Measurements from ENCODE around the gene PTPRR.

Gene PTPRR

DNA sequence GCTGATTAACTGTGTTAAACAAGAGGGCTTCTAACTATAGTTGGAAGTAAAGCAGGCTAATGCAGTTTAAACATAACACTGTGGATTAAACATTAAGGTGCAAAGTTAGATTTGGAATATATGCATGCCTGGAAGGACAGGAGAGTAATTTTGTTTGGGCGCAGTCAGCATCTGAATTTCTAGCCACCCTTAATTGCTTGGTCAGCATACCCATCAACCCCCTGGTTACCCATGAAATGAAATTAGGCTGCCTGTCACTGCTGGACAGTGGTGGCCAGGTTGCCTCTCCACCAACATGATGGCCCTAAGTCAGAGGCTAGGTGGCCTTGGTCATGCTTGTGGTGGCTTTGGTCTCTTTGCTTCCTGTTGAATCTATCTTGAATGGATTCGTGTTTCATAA is 253.3 kb downstream of the PTPRR start:
- no peak overlapping the region for H3K9ac ChIP-seq (ENCODE audit: low read depth, low read length)
- H3K4me3 ChIP-seq (ENCODE audit: low read length), result no peak overlapping the region
- no peaks in the 10 kb centered on the region for H3K27me3 ChIP-seq (ENCODE audit: control insufficient read depth, insufficient read depth, low read length)
- H3K4me2 ChIP-seq (ENCODE audit: low read length), result no peak overlapping the region
- no peaks in the 10 kb centered on the region for H3K36me3 ChIP-seq (ENCODE audit: insufficient read depth, low read length)
- no peaks in the 10 kb centered on the region for H3K9me3 ChIP-seq (replicated peaks; ENCODE audit: low read length)
- H3K4me1 ChIP-seq (ENCODE audit: control insufficient read depth, insufficient read depth, low read length), result no peaks in the 10 kb centered on the region

DNA sequence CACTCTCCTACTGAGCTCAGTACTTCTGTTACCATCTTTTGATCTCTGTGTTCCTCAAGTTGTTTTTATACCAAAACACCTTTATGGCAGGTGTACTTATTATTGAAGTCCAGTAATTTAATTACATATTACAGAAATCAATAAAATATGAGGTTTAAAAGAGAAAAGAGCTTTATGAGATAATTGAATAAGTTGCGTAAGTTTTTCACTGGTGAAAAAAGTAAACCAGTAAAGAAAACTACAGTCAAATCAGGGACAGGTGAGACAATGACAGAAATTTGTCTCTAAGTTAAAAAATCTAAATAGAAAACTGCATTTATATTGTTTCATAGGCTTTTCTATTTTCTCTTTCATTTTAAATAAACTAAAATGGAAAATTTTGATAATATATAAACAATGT is 254.2 kb downstream of the PTPRR start:
- H3K9me3 ChIP-seq (replicated peaks; ENCODE audit: low read length), result no peaks in the 10 kb centered on the region
- peaks cover 8% of the 10 kb centered on the region for H3K4me1 ChIP-seq (ENCODE audit: control insufficient read depth, insufficient read depth, low read length)
- H3K36me3 ChIP-seq (ENCODE audit: insufficient read depth, low read length), result no peaks in the 10 kb centered on the region
- no peak overlapping the region for H3K9ac ChIP-seq (ENCODE audit: low read depth, low read length)
- no peak overlapping the region for H3K4me3 ChIP-seq (ENCODE audit: low read length)
- no peaks in the 10 kb centered on the region for H3K27me3 ChIP-seq (ENCODE audit: control insufficient read depth, insufficient read depth, low read length)
- no peak overlapping the region for H3K4me2 ChIP-seq (ENCODE audit: low read length)

DNA sequence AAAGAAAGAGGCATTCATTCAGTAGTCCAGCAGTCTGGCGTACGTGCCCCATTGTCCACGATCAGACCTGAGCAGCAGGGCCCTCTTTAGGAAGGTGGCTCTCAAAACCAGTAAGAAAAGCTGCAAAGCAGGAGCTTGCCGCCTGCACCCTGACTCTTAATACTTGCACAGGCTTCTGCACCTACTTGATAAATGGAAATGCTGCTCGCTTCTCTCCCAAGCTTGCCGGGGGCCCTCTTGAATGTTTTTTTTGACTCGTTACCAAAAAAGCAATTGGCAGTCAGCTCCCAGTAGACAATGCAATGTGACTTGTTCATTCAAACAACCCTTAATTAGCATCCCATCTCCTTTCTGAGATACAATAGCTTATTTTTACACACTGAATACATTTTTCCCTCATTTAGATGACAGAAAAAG is 256.1 kb downstream of the PTPRR start:
- H3K27me3 ChIP-seq (ENCODE audit: control insufficient read depth, insufficient read depth, low read length), result no peaks in the 10 kb centered on the region
- peaks cover 20% of the 10 kb centered on the region for H3K4me1 ChIP-seq (ENCODE audit: control insufficient read depth, insufficient read depth, low read length)
- no peaks in the 10 kb centered on the region for H3K9me3 ChIP-seq (replicated peaks; ENCODE audit: low read length)
- no peak overlapping the region for H3K4me2 ChIP-seq (ENCODE audit: low read length)
- no peaks in the 10 kb centered on the region for H3K36me3 ChIP-seq (ENCODE audit: insufficient read depth, low read length)
- no peak overlapping the region for H3K4me3 ChIP-seq (ENCODE audit: low read length)
- no peak overlapping the region for H3K9ac ChIP-seq (ENCODE audit: low read depth, low read length)

DNA sequence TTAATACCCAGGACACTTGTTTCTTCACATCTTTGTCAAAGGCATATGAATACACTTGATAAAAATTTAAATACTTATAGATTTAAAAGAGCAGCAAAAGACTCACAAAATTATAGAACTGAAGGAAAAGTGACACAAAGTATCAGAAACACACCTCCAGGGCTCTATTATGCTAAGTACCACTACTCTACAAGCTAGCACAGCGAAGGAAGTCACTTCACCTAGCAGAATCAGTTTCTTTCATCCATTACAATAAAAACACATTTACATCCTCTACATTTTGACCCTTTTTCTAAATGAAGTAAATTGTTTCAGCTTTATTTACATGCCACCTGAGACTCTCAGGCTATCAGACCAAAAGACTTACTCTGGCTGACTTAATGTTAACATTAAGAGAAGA is 256.7 kb downstream of the PTPRR start:
- H3K9ac ChIP-seq (ENCODE audit: low read depth, low read length), result no peak overlapping the region
- no peaks in the 10 kb centered on the region for H3K27me3 ChIP-seq (ENCODE audit: control insufficient read depth, insufficient read depth, low read length)
- no peak overlapping the region for H3K4me3 ChIP-seq (ENCODE audit: low read length)
- H3K4me2 ChIP-seq (ENCODE audit: low read length), result no peak overlapping the region
- no peaks in the 10 kb centered on the region for H3K36me3 ChIP-seq (ENCODE audit: insufficient read depth, low read length)
- peaks cover 20% of the 10 kb centered on the region for H3K4me1 ChIP-seq (ENCODE audit: control insufficient read depth, insufficient read depth, low read length)
- H3K9me3 ChIP-seq (replicated peaks; ENCODE audit: low read length), result no peaks in the 10 kb centered on the region

DNA sequence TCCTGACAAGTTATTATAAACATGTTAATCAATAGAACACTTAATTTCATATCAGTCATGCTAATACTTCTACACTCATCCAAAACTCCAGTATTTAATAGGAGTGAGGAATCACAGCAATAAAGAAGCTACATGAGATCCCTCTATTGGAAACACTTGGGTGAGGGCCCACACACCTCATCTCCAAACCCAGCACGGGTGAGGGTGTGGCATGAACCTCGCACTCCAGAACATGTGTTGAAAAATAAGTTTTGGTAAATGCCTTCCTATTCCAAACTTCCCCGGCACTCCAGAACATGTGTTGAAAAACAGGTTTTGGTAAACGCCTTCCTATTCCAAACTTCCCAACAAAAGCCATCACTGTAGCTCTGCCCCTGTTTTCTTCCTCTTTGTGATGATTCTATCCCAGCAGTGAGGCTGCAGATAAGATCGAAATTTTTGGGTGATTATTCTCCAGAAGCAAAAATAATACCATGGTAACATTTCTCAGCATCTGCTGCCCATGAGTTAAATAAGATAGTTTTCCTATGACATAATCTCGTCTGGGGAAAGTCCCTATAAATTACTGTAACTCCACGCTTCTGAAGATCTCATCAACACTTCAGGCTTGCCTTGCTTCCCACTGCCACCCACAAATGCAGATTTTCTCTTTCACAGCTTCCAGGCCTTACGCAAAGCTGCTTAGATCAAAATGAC is 258.9 kb downstream of the PTPRR start:
- Histone ChIP-seq H3K4me3 (ENCODE audit: low read length) (peak overlapping the region; percentile 37), H3K4me1 (ENCODE audit: control insufficient read depth, insufficient read depth, low read length) (peaks cover 20% of the 10 kb centered on the region), H3K9ac (ENCODE audit: low read depth, low read length) (peak overlapping the region; percentile 60), H3K36me3 (ENCODE audit: insufficient read depth, low read length) (no peaks in the 10 kb centered on the region), H3K9me3 (replicated peaks; ENCODE audit: low read length) (no peaks in the 10 kb centered on the region), H3K4me2 (ENCODE audit: low read length) (peak overlapping the region; percentile 53), H3K27me3 (ENCODE audit: control insufficient read depth, insufficient read depth, low read length) (no peaks in the 10 kb centered on the region)

DNA sequence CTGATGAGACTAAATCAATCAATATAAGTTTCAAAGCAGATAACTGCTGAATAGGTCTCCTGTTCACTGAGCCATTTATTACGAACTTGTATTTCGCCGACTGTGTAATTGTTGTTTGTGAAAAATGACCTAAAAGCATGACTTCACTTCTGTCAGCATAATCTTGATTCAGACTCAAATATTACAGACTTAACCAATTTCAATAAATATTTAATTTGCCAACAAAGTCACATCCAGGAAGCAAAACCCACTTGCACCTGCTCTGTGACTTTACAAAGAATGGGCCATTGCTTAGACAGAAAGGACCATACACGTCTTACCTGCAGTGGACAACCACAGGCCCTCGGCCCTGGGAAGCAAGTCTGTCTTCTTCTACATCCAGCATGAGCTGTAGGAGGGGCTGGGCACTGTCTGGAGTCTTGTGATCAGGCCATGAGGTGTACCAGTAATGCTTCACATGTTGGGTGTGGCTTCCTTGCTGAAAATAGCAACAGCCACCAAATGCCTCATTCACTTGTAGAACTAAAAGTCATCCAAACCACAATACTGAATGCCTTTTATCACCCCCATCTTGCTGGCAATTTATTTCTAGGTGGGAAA is 259.8 kb downstream of the PTPRR start:
- no peaks in the 10 kb centered on the region for H3K9me3 ChIP-seq (replicated peaks; ENCODE audit: low read length)
- H3K9ac ChIP-seq (ENCODE audit: low read depth, low read length), result peak overlapping the region; percentile 19
- H3K4me1 ChIP-seq (ENCODE audit: control insufficient read depth, insufficient read depth, low read length), result peaks cover 20% of the 10 kb centered on the region
- H3K36me3 ChIP-seq (ENCODE audit: insufficient read depth, low read length), result no peaks in the 10 kb centered on the region
- H3K4me3 ChIP-seq (ENCODE audit: low read length), result peak overlapping the region; percentile 18
- H3K4me2 ChIP-seq (ENCODE audit: low read length), result no peak overlapping the region
- no peaks in the 10 kb centered on the region for H3K27me3 ChIP-seq (ENCODE audit: control insufficient read depth, insufficient read depth, low read length)

DNA sequence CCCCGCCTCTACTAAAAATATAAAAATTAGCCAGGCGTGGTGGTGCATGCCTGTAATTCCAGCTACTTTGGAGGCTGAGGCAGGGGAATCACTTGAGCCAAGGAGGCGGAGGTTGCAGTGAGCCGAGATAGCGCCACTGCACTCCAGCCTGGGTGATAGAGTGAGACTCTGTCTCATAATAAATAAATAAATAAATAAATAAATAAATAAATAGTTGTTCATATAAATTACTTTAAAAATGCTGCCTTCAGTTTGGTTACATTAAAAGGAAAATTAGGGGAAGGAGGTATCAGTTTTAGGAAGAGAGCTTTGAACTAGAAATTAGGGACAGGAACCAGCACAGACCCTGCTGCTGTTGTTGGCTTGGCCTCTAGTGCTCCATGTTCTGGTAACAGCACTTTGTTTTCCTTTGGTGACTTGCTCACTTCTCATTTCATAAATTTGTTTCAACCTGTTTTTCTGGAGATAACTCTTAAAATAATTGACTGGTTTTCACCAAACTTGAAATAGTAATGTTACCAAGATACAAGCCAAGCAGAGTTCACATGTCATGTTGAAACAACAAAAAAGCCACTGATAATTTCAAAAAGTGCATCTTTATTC is 260.4 kb downstream of the PTPRR start:
- Histone ChIP-seq H3K4me2 (ENCODE audit: low read length) (no peak overlapping the region), H3K4me3 (ENCODE audit: low read length) (no peak overlapping the region), H3K4me1 (ENCODE audit: control insufficient read depth, insufficient read depth, low read length) (peaks cover 20% of the 10 kb centered on the region), H3K9me3 (replicated peaks; ENCODE audit: low read length) (no peaks in the 10 kb centered on the region), H3K9ac (ENCODE audit: low read depth, low read length) (peak overlapping the region; percentile 19), H3K36me3 (ENCODE audit: insufficient read depth, low read length) (no peaks in the 10 kb centered on the region), H3K27me3 (ENCODE audit: control insufficient read depth, insufficient read depth, low read length) (no peaks in the 10 kb centered on the region)

DNA sequence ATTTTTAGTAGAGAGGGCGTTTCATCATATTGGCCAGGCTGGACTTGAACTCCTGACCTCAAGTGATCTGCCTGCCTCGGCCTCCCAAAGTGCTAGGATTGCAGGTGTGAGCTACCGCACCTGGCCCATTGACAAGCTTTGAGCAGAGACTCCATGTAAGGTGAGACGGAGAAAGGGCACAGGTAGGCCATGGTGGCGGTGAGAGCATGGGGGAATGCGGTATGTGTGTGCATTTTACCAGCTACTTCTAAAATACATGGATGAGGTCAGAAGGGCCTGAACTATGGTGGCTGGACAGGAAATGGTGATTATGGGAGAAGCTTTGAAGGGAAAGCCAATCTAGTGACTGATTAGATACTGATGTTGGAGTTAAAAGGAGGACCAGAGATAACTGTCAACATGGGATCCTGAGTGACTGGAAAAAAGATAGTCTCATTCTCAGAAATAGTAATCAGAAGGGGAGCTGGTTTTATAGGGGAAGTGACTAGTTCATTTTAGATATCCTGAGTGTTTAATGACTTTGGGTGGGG is 261.4 kb downstream of the PTPRR start:
- Histone ChIP-seq H3K27me3 (ENCODE audit: control insufficient read depth, insufficient read depth, low read length) (no peaks in the 10 kb centered on the region), H3K36me3 (ENCODE audit: insufficient read depth, low read length) (no peaks in the 10 kb centered on the region), H3K4me3 (ENCODE audit: low read length) (no peak overlapping the region), H3K9ac (ENCODE audit: low read depth, low read length) (no peak overlapping the region), H3K4me1 (ENCODE audit: control insufficient read depth, insufficient read depth, low read length) (peaks cover 20% of the 10 kb centered on the region), H3K4me2 (ENCODE audit: low read length) (no peak overlapping the region), H3K9me3 (replicated peaks; ENCODE audit: low read length) (no peaks in the 10 kb centered on the region)

DNA sequence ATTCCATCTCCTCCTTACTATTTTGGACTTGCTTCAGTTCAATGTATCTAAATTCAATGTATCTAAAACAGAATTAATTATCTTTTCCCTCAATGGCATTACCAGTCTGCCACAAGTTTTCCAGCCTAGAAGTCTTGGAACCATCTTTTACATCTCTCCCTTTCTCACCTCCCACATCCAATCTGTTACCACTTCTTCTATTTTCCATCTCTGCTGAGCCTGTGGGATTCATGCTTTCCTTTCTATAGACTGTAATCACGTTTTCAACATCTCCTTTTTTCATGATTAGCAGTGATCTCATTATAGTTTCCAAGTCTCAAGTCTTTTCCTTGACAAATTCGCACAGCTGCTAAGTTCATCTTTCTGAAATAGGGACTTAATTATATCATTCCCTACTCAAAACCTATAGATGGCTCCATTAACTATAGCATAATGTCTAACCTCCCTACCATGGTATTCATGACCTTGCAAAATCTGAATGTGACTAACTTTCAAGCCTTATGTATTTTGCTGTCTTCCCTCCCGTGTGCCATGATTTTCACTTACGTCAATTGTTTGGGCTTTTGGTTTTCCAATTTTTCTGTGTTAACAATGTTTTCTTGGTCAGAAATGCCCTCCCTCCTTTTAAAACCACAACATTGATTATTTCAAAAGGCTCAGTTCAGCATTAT is 262.8 kb downstream of the PTPRR start:
- Histone ChIP-seq H3K4me2 (ENCODE audit: low read length) (no peak overlapping the region), H3K36me3 (ENCODE audit: insufficient read depth, low read length) (no peaks in the 10 kb centered on the region), H3K9me3 (replicated peaks; ENCODE audit: low read length) (no peaks in the 10 kb centered on the region), H3K9ac (ENCODE audit: low read depth, low read length) (no peak overlapping the region), H3K4me1 (ENCODE audit: control insufficient read depth, insufficient read depth, low read length) (peaks cover 20% of the 10 kb centered on the region), H3K4me3 (ENCODE audit: low read length) (no peak overlapping the region), H3K27me3 (ENCODE audit: control insufficient read depth, insufficient read depth, low read length) (no peaks in the 10 kb centered on the region)

DNA sequence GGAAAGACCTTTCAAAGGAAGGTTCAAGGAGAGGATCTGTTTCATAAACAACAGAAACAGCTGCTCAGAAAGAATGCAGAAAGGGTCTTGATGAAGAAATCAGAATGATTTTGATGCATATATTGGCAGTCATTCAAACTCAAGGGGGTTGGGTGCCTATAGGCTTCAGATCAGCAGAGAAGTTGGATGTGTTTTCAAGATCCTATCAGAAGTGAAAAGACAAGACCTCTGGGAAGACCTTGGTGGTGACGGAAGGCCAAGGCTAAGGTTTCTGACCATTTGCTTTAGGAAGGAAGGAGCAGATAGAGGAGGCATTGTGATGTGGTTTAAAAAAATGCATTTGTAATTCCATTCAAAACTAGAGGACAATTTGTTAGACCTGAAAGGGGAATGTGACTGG is 268.1 kb downstream of the PTPRR start:
- Histone ChIP-seq H3K4me2 (ENCODE audit: low read length) (no peak overlapping the region), H3K9me3 (replicated peaks; ENCODE audit: low read length) (no peaks in the 10 kb centered on the region), H3K36me3 (ENCODE audit: insufficient read depth, low read length) (no peaks in the 10 kb centered on the region), H3K4me1 (ENCODE audit: control insufficient read depth, insufficient read depth, low read length) (peaks cover 22% of the 10 kb centered on the region), H3K27me3 (ENCODE audit: control insufficient read depth, insufficient read depth, low read length) (no peaks in the 10 kb centered on the region), H3K4me3 (ENCODE audit: low read length) (no peak overlapping the region), H3K9ac (ENCODE audit: low read depth, low read length) (no peak overlapping the region)

DNA sequence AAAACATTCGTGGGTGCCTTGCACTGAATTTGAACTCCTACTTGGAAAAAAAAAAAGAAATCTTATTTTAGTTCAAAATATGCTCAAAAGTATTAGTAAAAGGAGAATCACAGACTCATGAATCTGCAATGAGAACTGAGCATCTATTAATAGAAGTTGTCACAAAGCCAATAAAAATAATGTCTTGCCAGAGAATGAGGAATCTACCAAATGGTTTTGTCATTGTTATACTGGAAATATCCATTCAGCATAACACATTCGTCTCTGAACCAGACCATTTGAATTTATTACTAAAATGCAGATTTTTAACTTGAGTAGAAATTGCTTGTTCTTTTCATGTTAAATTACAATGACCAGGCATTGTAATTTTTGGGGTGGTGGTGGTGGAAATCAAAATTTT is 271.7 kb downstream of the PTPRR start:
- Histone ChIP-seq H3K36me3 (ENCODE audit: insufficient read depth, low read length) (no peaks in the 10 kb centered on the region), H3K4me3 (ENCODE audit: low read length) (no peak overlapping the region), H3K9me3 (replicated peaks; ENCODE audit: low read length) (no peaks in the 10 kb centered on the region), H3K4me2 (ENCODE audit: low read length) (peak overlapping the region; percentile 3), H3K9ac (ENCODE audit: low read depth, low read length) (peak overlapping the region; percentile 17), H3K27me3 (ENCODE audit: control insufficient read depth, insufficient read depth, low read length) (no peaks in the 10 kb centered on the region), H3K4me1 (ENCODE audit: control insufficient read depth, insufficient read depth, low read length) (peaks cover 52% of the 10 kb centered on the region)

Data from skeletal muscle satellite cell (primary cell).